ENCODE results near the gene MC1R.

DNA sequence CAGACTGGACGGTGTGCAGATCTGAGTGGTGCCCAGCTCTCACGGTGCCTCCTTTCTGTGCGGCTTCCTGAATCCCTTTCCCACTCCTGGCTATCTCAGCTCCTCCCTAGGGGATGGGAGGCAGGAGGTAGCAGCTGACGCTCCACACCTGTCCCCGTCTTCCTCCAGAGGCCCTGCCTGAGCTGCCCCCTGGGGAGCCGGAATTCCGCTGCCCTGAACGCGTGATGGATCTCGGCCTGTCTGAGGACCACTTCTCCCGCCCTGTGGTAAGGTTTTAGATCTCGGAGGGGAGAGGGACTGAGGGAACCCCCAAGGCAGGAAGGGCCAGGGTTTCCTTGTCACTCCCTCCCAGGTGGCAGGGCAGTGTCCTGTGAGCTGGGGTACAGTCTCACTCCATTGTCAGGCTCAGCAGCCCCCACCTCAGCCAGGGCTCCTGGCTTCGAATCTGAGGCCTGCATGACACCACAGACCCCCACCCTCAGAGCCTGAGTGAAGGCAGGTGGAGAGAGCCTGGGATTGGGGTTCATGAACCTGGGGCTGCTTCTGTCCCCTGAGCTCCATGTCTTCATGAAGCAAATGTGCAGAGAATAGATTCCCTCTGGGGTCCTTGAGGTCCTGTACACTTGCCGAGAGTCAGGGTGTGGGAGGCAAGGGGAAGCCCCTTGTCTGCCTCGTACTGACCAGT, 36.5 kb downstream of the MC1R start:
- TF ChIP-seq POLR2AphosphoS5 (IDR thresholded peaks at IDR 0.05; ENCODE audit: low read depth, low read length) (no peak), TAF1 (IDR thresholded peaks at IDR 0.05; ENCODE audit: borderline replicate concordance, low read depth, low read length) (no peak)

Data from GM12892 (cell line).